Cardiac fibroblast (primary cell): ENCODE data around the gene DNAJC15.

Source experiments
- DNase-seq, 2 donors: peaks; one replicate each; pipeline versions ENCODE4 v3.0.0 to v3.0.0-alpha.2; 2010; ENCODE audit warnings: low read depth in 2 of 2
- H3K4me3 ChIP-seq, 2 donors: replicated peaks in 1 of 2; 1 replicate in 1 of 2; 2 replicates in 1 of 2; pipeline ENCODE4 v1.5.1; 2011; ENCODE audit warnings: low read depth in 2 of 2, low read length in 2 of 2, mild to moderate bottlenecking in 2 of 2, moderate library complexity in 1 of 2
- CTCF ChIP-seq: IDR thresholded peaks from one replicate; pipeline ENCODE4 v1.5.1; 2011; ENCODE audit warnings: low read depth, mild to moderate bottlenecking, low read length, inconsistent platforms

Gene DNAJC15

GRCh38 chr13:43153436-43154090 lies 130.2 kb downstream of the DNAJC15 start:
- H3K4me3 ChIP-seq = no peak overlapping the region
- peak; percentile 64 to 85 for DNase-seq
- no peak for TF ChIP-seq CTCF

GRCh38 chr13:43154156-43154651 lies 130.8 kb downstream of the DNAJC15 start:
- no peak for DNase-seq

GRCh38 chr13:43154839-43155238 lies 131.5 kb downstream of the DNAJC15 start:
- TF ChIP-seq CTCF = no peak
- no peak overlapping the region for H3K4me3 ChIP-seq
- no peak for DNase-seq

More at GRCh38 chr13:43154156-43154651, 130.8 kb downstream of the DNAJC15 start:
- TF ChIP-seq CTCF = no peak
- no peak overlapping the region for H3K4me3 ChIP-seq

- TF ChIP-seq CTCF = no peak
- DNase-seq = peak in 1 of 2 donors; percentile 23
- H3K4me3 ChIP-seq = no peak overlapping the region
Measured at GRCh38 chr13:43156916-43157315, 133.5 kb downstream of the DNAJC15 start.

- H3K4me3 ChIP-seq = no peak overlapping the region
- no peak for DNase-seq
- no peak for TF ChIP-seq CTCF
Measured at GRCh38 chr13:43157796-43158195, 134.4 kb downstream of the DNAJC15 start.

- no peak for TF ChIP-seq CTCF
- no peak for DNase-seq
- no peak overlapping the region for H3K4me3 ChIP-seq
Measured at GRCh38 chr13:43158516-43158915, 135.1 kb downstream of the DNAJC15 start.

- DNase-seq = peak; percentile 53 to 66
- TF ChIP-seq CTCF = peak; percentile 45
- no peak overlapping the region for H3K4me3 ChIP-seq
Measured at GRCh38 chr13:43159026-43159461, 135.7 kb downstream of the DNAJC15 start.
